ENCODE measurements around the gene NFYA.

- TF ChIP-seq CTCF (IDR thresholded peaks at IDR 0.05) (no peak), POLR2A (IDR thresholded peaks at IDR 0.05) (no peak)
These were observed 10.7 kb upstream of the NFYA start for GRCh38 chr6:41062056-41062455.

Data from testis (tissue), 2 donors.